ENCODE results near the gene ZFX.

The ZFX gene

DNA sequence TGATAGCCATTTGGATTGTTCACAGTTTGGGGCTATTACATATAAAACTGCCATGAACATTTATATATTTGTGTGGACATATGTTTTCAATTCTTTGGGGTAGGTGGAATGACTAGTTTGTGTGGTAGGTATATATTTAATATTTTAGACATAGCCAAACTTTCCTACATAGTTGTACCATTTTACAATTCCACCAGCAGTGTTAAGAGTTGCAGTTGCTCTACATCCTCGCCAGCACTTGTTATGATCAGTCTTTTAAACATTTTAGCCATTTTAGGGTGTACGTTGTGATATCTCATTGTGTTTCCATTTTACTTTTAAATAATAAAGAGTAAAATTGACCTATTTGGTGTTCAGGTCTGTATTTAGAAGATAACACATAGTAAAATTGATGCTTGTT is 76.6 kb downstream of the ZFX start:
- CTCF ChIA-PET = no interaction called here
- POLR2A ChIA-PET = no interaction called here
- no peak for DNase-seq (ENCODE audit: extremely low spot score)
- no peak for TF ChIP-seq CTCF (IDR thresholded peaks at IDR 0.05; ENCODE audit: control extremely low read depth, extremely low read depth, low read depth, missing control alignments)

GRCh38 chrX:24228596-24228995 is 79.1 kb downstream of the ZFX start:
- POLR2A ChIA-PET = no interaction called here
- no peak for TF ChIP-seq CTCF (IDR thresholded peaks at IDR 0.05; ENCODE audit: control extremely low read depth, extremely low read depth, low read depth, missing control alignments)

GRCh38 chrX:24229400-24229879 is 79.9 kb downstream of the ZFX start:
- no peak for TF ChIP-seq CTCF (IDR thresholded peaks at IDR 0.05; ENCODE audit: control extremely low read depth, extremely low read depth, low read depth, missing control alignments)
- DNase-seq (ENCODE audit: extremely low spot score) = no peak
- ChIA-PET CTCF (interaction anchor here (0.9 kb wide), 1 partner anchor 9 kb away, joined by 3 read pairs; no protein-coding TSS in a partner anchor), POLR2A (no interaction called here)

More at GRCh38 chrX:24228596-24228995, 79.1 kb downstream of the ZFX start:
- CTCF ChIA-PET = no interaction called here
- DNase-seq (ENCODE audit: extremely low spot score) = no peak

DNA sequence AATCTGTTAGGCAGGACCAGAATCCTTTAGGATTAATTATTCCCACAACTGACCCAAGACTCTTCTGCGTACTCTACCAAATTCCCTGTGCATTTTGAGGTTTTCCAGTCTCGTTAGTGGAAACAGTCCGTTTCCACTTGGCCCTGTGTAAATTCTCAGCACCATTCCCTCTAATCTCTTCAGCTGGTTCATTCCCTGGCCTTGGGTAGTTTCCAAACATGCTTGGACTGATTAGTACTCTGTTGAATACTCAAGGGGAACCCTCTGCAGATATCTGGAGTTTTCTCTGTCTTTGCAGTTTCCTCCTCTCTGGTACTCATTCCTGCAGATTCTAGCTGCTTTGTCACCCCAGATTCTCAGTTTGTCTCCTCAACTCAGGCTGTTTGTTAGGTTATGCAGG is 80.4 kb downstream of the ZFX start:
- CTCF ChIA-PET = interaction anchor here (0.9 kb wide), 2 partner anchors 10 to 13 kb away, joined by 3 read pairs; no protein-coding TSS in a partner anchor
- TF ChIP-seq CTCF (IDR thresholded peaks at IDR 0.05; ENCODE audit: control extremely low read depth, extremely low read depth, low read depth, missing control alignments) = no peak
- POLR2A ChIA-PET = no interaction called here

DNA sequence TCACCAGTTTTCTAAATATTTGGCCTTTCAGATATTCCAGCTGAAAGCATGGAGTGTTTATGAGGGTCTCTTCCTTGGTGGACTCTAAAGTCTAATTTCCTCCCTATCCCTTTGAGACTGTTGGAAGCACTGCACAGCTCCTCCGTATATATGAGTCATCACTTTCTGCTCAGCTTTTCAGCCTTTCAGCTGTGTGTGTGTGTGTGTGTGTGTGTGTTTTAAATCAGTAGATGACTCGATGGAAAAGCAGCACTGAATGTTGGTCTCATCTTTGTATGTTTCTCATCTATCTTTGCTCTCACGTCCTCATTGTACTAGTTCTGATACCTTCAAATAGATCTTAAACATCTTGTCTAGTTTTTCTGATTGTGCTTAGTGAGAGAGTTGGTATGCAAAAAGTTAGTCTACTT is 81.6 kb downstream of the ZFX start:
- CTCF ChIA-PET = interaction anchor here (0.7 kb wide), 1 partner anchor 11 kb away, joined by 3 read pairs; no protein-coding TSS in a partner anchor
- TF ChIP-seq CTCF (IDR thresholded peaks at IDR 0.05; ENCODE audit: control extremely low read depth, extremely low read depth, low read depth, missing control alignments) = no peak
- POLR2A ChIA-PET = no interaction called here
- peak; percentile 17 for DNase-seq (ENCODE audit: extremely low spot score)

More for the DNA sequence above, 80.4 kb downstream of the ZFX start:
- DNase-seq (ENCODE audit: extremely low spot score) = no peak

DNA sequence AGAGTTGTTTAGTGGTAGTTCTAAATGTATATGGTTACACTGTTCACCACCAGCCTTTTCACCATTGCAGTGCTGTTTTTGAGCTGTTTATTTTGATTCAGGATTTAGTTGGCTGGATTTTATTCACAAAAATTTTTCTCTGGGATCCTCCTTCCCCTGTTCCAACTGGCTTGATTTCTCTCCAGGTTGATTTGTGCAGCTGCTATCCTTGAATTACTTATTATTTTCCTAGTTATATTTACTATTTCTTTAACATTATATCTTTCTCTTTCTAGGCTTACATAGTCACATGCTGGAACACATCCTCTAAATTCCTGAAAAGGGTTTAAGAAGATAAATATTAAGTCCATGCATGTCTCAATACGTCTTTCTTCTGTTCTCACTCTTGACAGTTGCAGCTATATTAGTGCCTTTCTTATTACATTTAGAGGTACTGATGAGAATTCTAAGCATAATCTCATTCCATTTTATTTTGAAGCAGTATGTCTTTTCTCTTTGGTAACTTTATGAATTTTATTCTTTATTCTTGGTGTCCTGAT is 82.2 kb downstream of the ZFX start:
- ChIA-PET POLR2A (no interaction called here), CTCF (no interaction called here)
- DNase-seq (ENCODE audit: extremely low spot score) = no peak

More for the DNA sequence above, 82.2 kb downstream of the ZFX start:
- TF ChIP-seq CTCF (IDR thresholded peaks at IDR 0.05; ENCODE audit: control extremely low read depth, extremely low read depth, low read depth, missing control alignments) = no peak
